ENCODE data around the gene ARHGEF33. TPM values are rescaled to one million over a fixed set of nuclear protein-coding genes. Genes with fewer than 3 reads are reported as not detected.

ARHGEF33 gene
- total and polyA plus RNA-seq, 2 experiments from 2014 or later: 0.10 to 1.8 TPM

DNA sequence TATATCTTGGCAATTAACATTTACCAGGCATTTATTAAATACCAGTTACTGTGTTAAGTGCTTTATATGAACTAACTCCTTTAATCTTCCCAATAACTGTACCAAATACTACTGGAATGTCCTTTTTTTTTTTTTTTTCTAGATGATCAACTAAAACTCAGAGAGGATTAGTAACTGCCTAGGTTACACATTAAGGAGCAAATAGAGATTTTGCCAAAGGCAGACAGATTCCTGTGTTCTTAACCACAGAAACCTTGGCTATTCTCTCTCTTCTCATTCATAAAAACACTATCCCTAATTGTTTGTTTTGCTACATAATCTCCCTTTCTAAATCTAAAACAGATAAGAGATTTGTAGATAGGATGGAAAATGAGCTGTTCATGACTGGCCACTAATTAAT is 27.2 kb upstream of the ARHGEF33 start:
- Mint-ChIP-seq H3K27me3 (ENCODE audit: insufficient read depth, low read depth, poor library complexity) (no peaks in the 10 kb centered on the region), H3K27ac (no peak overlapping the region), H3K36me3 (ENCODE audit: low read depth) (peaks cover 37% of the 10 kb centered on the region), H3K4me3 (no peak overlapping the region), H3K9me3 (no peaks in the 10 kb centered on the region), H3K4me1 (no peaks in the 10 kb centered on the region)
- H2AFZ ChIP-seq: no peak overlapping the region
- TF ChIP-seq EZH2 (IDR thresholded peaks at IDR 0.05; ENCODE audit: low read depth, unreplicated experiment) (no peak), NANOG (IDR thresholded peaks at IDR 0.05; ENCODE audit: borderline replicate concordance) (no peak), STAT1 (IDR thresholded peaks at IDR 0.05; ENCODE audit: unreplicated experiment) (no peak), EZH2phosphoT487 (IDR thresholded peaks at IDR 0.05; ENCODE audit: unreplicated experiment) (no peak), ZNF462 (CRISPR knock-in tag; IDR thresholded peaks at IDR 0.05) (no peak), ZNF114 (CRISPR knock-in tag; IDR thresholded peaks at IDR 0.05) (no peak), ETS1 (IDR thresholded peaks at IDR 0.05) (no peak), POLR2AphosphoS5 (IDR thresholded peaks at IDR 0.05; ENCODE audit: low read depth) (no peak), ZNF331 (CRISPR knock-in tag; IDR thresholded peaks at IDR 0.05; ENCODE audit: low read depth) (no peak), CREB1 (CRISPR knock-in tag; IDR thresholded peaks at IDR 0.05; ENCODE audit: low read depth) (no peak), JUNB (IDR thresholded peaks at IDR 0.05; ENCODE audit: unreplicated experiment) (no peak)
- TF ChIP-seq, protein P1, sequence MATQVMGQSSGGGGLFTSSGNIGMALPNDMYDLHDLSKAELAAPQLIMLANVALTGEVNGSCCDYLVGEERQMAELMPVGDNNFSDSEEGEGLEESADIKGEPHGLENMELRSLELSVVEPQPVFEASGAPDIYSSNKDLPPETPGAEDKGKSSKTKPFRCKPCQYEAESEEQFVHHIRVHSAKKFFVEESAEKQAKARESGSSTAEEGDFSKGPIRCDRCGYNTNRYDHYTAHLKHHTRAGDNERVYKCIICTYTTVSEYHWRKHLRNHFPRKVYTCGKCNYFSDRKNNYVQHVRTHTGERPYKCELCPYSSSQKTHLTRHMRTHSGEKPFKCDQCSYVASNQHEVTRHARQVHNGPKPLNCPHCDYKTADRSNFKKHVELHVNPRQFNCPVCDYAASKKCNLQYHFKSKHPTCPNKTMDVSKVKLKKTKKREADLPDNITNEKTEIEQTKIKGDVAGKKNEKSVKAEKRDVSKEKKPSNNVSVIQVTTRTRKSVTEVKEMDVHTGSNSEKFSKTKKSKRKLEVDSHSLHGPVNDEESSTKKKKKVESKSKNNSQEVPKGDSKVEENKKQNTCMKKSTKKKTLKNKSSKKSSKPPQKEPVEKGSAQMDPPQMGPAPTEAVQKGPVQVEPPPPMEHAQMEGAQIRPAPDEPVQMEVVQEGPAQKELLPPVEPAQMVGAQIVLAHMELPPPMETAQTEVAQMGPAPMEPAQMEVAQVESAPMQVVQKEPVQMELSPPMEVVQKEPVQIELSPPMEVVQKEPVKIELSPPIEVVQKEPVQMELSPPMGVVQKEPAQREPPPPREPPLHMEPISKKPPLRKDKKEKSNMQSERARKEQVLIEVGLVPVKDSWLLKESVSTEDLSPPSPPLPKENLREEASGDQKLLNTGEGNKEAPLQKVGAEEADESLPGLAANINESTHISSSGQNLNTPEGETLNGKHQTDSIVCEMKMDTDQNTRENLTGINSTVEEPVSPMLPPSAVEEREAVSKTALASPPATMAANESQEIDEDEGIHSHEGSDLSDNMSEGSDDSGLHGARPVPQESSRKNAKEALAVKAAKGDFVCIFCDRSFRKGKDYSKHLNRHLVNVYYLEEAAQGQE (IDR thresholded peaks at IDR 0.05; ENCODE audit: unreplicated experiment): no peak
- TF ChIP-seq, protein P2, sequence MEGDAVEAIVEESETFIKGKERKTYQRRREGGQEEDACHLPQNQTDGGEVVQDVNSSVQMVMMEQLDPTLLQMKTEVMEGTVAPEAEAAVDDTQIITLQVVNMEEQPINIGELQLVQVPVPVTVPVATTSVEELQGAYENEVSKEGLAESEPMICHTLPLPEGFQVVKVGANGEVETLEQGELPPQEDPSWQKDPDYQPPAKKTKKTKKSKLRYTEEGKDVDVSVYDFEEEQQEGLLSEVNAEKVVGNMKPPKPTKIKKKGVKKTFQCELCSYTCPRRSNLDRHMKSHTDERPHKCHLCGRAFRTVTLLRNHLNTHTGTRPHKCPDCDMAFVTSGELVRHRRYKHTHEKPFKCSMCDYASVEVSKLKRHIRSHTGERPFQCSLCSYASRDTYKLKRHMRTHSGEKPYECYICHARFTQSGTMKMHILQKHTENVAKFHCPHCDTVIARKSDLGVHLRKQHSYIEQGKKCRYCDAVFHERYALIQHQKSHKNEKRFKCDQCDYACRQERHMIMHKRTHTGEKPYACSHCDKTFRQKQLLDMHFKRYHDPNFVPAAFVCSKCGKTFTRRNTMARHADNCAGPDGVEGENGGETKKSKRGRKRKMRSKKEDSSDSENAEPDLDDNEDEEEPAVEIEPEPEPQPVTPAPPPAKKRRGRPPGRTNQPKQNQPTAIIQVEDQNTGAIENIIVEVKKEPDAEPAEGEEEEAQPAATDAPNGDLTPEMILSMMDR (conservative IDR thresholded peaks at IDR 0.05; ENCODE audit: low read depth in 2 of 2): no peak
- no peaks in the 10 kb centered on the region for H3F3A ChIP-seq (replicated peaks; ENCODE audit: low read depth)
- ATAC-seq (no peak), DNase-seq (ENCODE audit: low spot score) (no peak)
- 0 out of 2 replicates have a peak, but pooled peaks cover 3% of the 10 kb centered on the region for H4K20me1 ChIP-seq (replicated peaks; ENCODE audit: insufficient read depth)
- H3K4me3 ChIP-seq: no peak overlapping the region
- no peaks in the 10 kb centered on the region for H3K27me3 ChIP-seq (ENCODE audit: insufficient read depth)
- H3K4me1 ChIP-seq (ENCODE audit: insufficient read depth): no peaks in the 10 kb centered on the region
- no peak overlapping the region for H3K27ac ChIP-seq (ENCODE audit: low read depth)
- no peak overlapping the region for H3K4me2 ChIP-seq
- H3K9me2 ChIP-seq (ENCODE audit: insufficient read depth): no peaks in the 10 kb centered on the region
- H3K79me2 ChIP-seq (replicated peaks; ENCODE audit: insufficient read depth): no peaks in the 10 kb centered on the region
- H3K36me3 ChIP-seq (ENCODE audit: insufficient read depth): peaks cover 24% of the 10 kb centered on the region

All from GM23338 (cell line).